H1 (cell line): Measurements from ENCODE around the gene KCNJ16. TPM values are rescaled to one million over a fixed set of nuclear protein-coding genes. Genes with fewer than 3 reads are reported as not detected.

Experiments
- CTCF ChIA-PET: fragments of 300-600 bp; sonication (Branson Sonifier 250); formaldehyde crosslinking; loops from one replicate; lab custom pipeline; 2021; ENCODE audit not compliant: partially characterized antibody; lab: Charles Lee
- POLR2A ChIA-PET: fragments of 300-600 bp; sonication (Branson Sonifier 250); formaldehyde crosslinking; loops from one replicate; lab custom pipeline; 2021; ENCODE audit warnings: inconsistent platforms; ENCODE audit not compliant: partially characterized antibody; lab: Charles Lee
- DNase-seq, 2 experiments: peaks; one replicate each; pipeline versions ENCODE4 v3.0.0 to v3.0.0-alpha.2; 2010 to 2022; ENCODE audit warnings: low spot score in 2 of 2, low read depth in 1 of 2, mixed read lengths in 1 of 2
- FAIRE-seq: peaks from 2 replicates; lab custom pipeline; 2011; peaks lifted over from hg19 to GRCh38; lab: Jason Lieb, UNC
- H2AFZ ChIP-seq: 2 replicates; pipeline ENCODE4 v1.8.1; 2012; ENCODE audit warnings: low read length, inconsistent platforms
- H2AK5ac ChIP-seq: 2 replicates; pipeline ENCODE4 v1.6.1; 2013; ENCODE audit warnings: low read depth, low read length
- H2BK120ac ChIP-seq: replicated peaks from 2 replicates; pipeline ENCODE3; 2013; ENCODE audit warnings: low read depth, low read length, inconsistent platforms
- H2BK12ac ChIP-seq: 2 replicates; pipeline ENCODE4 v1.6.1; 2013; ENCODE audit warnings: low read depth, low read length
- H2BK15ac ChIP-seq: 2 replicates; pipeline ENCODE4 v1.6.1; 2013; ENCODE audit warnings: low read length
- H2BK20ac ChIP-seq: 2 replicates; pipeline ENCODE4 v1.6.1; 2013; ENCODE audit warnings: low read length
- H2BK5ac ChIP-seq: 2 replicates; pipeline ENCODE4 v1.6.1; 2013; ENCODE audit warnings: low read depth, low read length
- H3K14ac ChIP-seq: 2 replicates; pipeline ENCODE4 v1.6.1; 2013; ENCODE audit warnings: inconsistent platforms; ENCODE audit not compliant: insufficient read length
- H3K18ac ChIP-seq: 2 replicates; pipeline ENCODE4 v1.6.1; 2013; ENCODE audit warnings: low read length; ENCODE audit errors: extremely low read depth
- H3K23ac ChIP-seq: 2 replicates; pipeline ENCODE4 v1.6.1; 2013; ENCODE audit warnings: inconsistent platforms; ENCODE audit not compliant: insufficient read length
- H3K23me2 ChIP-seq: 2 replicates; pipeline ENCODE4 v1.6.1; 2013; ENCODE audit warnings: low read depth, low read length
- H3K27ac ChIP-seq: 2 replicates; pipeline ENCODE4 v1.6.1; 2011; ENCODE audit warnings: low read depth, low read length, inconsistent platforms
- H3K27me3 ChIP-seq, 4 experiments: replicated peaks in 1 of 4; 1 replicate in 1 of 4; 2 replicates in 3 of 4; pipeline versions ENCODE4 v1.6.1 to v1.8.1; 2011 to 2013; ENCODE audit warnings: low read length in 3 of 4, mild to moderate bottlenecking in 3 of 4, inconsistent platforms in 2 of 4, mixed read lengths in 2 of 4, moderate library complexity in 1 of 4; ENCODE audit not compliant: control insufficient read depth in 3 of 4, insufficient read depth in 3 of 4; ENCODE audit errors: extremely low read depth in 1 of 4
- H3K36me3 ChIP-seq, 4 experiments: 2 replicates each; pipeline versions ENCODE4 v1.6.1 to v1.8.1; 2011 to 2013; ENCODE audit warnings: mild to moderate bottlenecking in 4 of 4, low read length in 3 of 4, moderate library complexity in 2 of 4, control low read depth in 1 of 4, inconsistent platforms in 1 of 4; ENCODE audit not compliant: insufficient read depth in 4 of 4, control insufficient read depth in 2 of 4
- H3K4ac ChIP-seq: replicated peaks from 2 replicates; pipeline ENCODE3; 2013; ENCODE audit warnings: low read length, low read depth, mixed read lengths, inconsistent platforms; ENCODE audit not compliant: insufficient read length
- H3K4me1 ChIP-seq, 4 experiments: replicated peaks in 1 of 4; 1 replicate in 1 of 4; 2 replicates in 3 of 4; pipeline versions ENCODE4 v1.6.1 to v1.8.1; 2011 to 2013; ENCODE audit warnings: low read length in 3 of 4, inconsistent platforms in 2 of 4, mixed read lengths in 1 of 4; ENCODE audit not compliant: insufficient read depth in 4 of 4, control insufficient read depth in 3 of 4
- H3K4me2 ChIP-seq, 2 experiments: 2 replicates each; pipeline versions ENCODE4 v1.6.1 to v1.8.1; 2011 to 2013; ENCODE audit warnings: low read depth in 2 of 2, low read length in 2 of 2, control low read depth in 1 of 2, inconsistent platforms in 1 of 2, mild to moderate bottlenecking in 1 of 2; ENCODE audit not compliant: insufficient read depth in 1 of 2
- H3K4me3 ChIP-seq, 4 experiments: fragments of 200-600, 300-600 bp in 1 of 4; sonication (generic), shearing (Covaris generic), sonication (Bioruptor Twin) in 1 of 4; 2 replicates each; pipeline versions ENCODE4 v1.5.1 to v1.8.1; 2011 to 2016; ENCODE audit warnings: low read length in 4 of 4, low read depth in 3 of 4, control low read depth in 2 of 4, inconsistent platforms in 2 of 4, mild to moderate bottlenecking in 2 of 4, mixed read lengths in 1 of 4, moderate library complexity in 1 of 4; ENCODE audit not compliant: insufficient read depth in 2 of 4; ENCODE audit errors: extremely low read depth in 1 of 4
- H3K56ac ChIP-seq: replicated peaks from 2 replicates; pipeline ENCODE3; 2013; ENCODE audit warnings: low read depth, mild to moderate bottlenecking, mixed read lengths, low read length, inconsistent platforms; ENCODE audit not compliant: insufficient read length
- H3K79me1 ChIP-seq: 2 replicates; pipeline ENCODE4 v1.6.1; 2013; ENCODE audit warnings: low read depth, low read length, control low read depth
- H3K79me2 ChIP-seq, 2 experiments: 2 replicates each; pipeline versions ENCODE4 v1.6.1 to v1.8.1; 2012 to 2013; ENCODE audit warnings: low read length in 2 of 2, mild to moderate bottlenecking in 2 of 2, inconsistent platforms in 1 of 2; ENCODE audit not compliant: insufficient read depth in 2 of 2, control insufficient read depth in 1 of 2
- H3K9ac ChIP-seq, 4 experiments: replicated peaks in 1 of 4; 1 replicate in 1 of 4; 2 replicates in 3 of 4; pipeline versions ENCODE4 v1.6.1 to v1.8.1; 2011 to 2013; ENCODE audit warnings: low read depth in 3 of 4, low read length in 3 of 4, control low read depth in 2 of 4, mild to moderate bottlenecking in 2 of 4, moderate library complexity in 2 of 4, inconsistent platforms in 1 of 4; ENCODE audit errors: extremely low read depth in 1 of 4
- H3K9me3 ChIP-seq, 2 experiments: 2 replicates each; pipeline versions ENCODE4 v1.6.1 to v1.8.1; 2012 to 2013; ENCODE audit warnings: mild to moderate bottlenecking in 2 of 2, moderate library complexity in 2 of 2, control low read depth in 1 of 2, inconsistent platforms in 1 of 2, low read depth in 1 of 2, low read length in 1 of 2, mixed read lengths in 1 of 2; ENCODE audit not compliant: insufficient read depth in 2 of 2
- H4K20me1 ChIP-seq, 2 experiments: replicated peaks in 1 of 2; 2 replicates each; pipeline versions ENCODE3 to v1.8.1; 2011 to 2013; ENCODE audit warnings: inconsistent platforms in 2 of 2, low read length in 2 of 2, mild to moderate bottlenecking in 1 of 2; ENCODE audit not compliant: insufficient read depth in 2 of 2, control insufficient read depth in 1 of 2
- H4K5ac ChIP-seq: 2 replicates; pipeline ENCODE4 v1.6.1; 2013; ENCODE audit warnings: low read length, low read depth, mixed read lengths, inconsistent platforms; ENCODE audit not compliant: insufficient read length
- H4K8ac ChIP-seq: 2 replicates; pipeline ENCODE4 v1.8.0; 2013; ENCODE audit warnings: mild to moderate bottlenecking, moderate library complexity, low read length, inconsistent platforms; ENCODE audit not compliant: insufficient read depth; ENCODE audit errors: extremely low read depth
- H4K91ac ChIP-seq: replicated peaks from 2 replicates; pipeline ENCODE3; 2013; ENCODE audit warnings: low read length, mixed read lengths, inconsistent platforms; ENCODE audit not compliant: insufficient read length
- GABPA ChIP-seq: IDR thresholded peaks from 2 replicates; pipeline ENCODE4 v1.6.1; 2011; ENCODE audit warnings: mild to moderate bottlenecking, low read length, moderate library complexity, borderline replicate concordance; ENCODE audit not compliant: insufficient read depth
- WGBS, 2 experiments: shearing (Covaris generic) in 1 of 2; methylation state at CpG; one replicate each; pipeline versions ENCODE4 v1.1.6 to v1.1.7; 2013 to 2015; ENCODE audit warnings: low lambda C conversion rate in 2 of 2, mixed read lengths in 2 of 2, inconsistent platforms in 1 of 2, low coverage in 1 of 2, missing lambda C conversion rate in 1 of 2; ENCODE audit not compliant: insufficient replicate concordance in 2 of 2, insufficient coverage in 1 of 2, insufficient read length in 1 of 2; ENCODE audit errors: extremely low coverage in 1 of 2, missing lambda C conversion rate in 1 of 2; 5-methylcytosine and 5-hydroxymethylcytosine counted together
- polyA plus RNA-seq, 7 experiments: library from polyadenylated mRNA; depleted of rRNA in 3 of 7; stranded (reverse) in 5 of 7; unstranded in 2 of 7; fragments of >200 nt in 5 of 7; fragments of 200-250 nt in 2 of 7; gene quantifications; 1 replicate in 5 of 7; 2 replicates in 1 of 7; 4 replicates in 1 of 7; pipeline versions ENCODE4 v1.2.1 to v1.2.3, GENCODE V29; 2011 to 2013; ENCODE audit warnings: missing spikeins in 2 of 7, mixed read lengths in 2 of 7
- total RNA-seq: library from RNA; stranded (reverse); fragmentation: NEBNext Ultra II Directional; extraction: Animal tissue kit (Norgen Biotek cat#: 25700); gene quantifications from 2 replicates; pipeline ENCODE4 v1.2.1, GENCODE V29; 2021

KCNJ16 gene
- total and polyA plus RNA-seq, 2 of the 8 experiments (the other 6 are each of a cell fraction or from before 2014, with no cell fraction given), result not detected

DNA sequence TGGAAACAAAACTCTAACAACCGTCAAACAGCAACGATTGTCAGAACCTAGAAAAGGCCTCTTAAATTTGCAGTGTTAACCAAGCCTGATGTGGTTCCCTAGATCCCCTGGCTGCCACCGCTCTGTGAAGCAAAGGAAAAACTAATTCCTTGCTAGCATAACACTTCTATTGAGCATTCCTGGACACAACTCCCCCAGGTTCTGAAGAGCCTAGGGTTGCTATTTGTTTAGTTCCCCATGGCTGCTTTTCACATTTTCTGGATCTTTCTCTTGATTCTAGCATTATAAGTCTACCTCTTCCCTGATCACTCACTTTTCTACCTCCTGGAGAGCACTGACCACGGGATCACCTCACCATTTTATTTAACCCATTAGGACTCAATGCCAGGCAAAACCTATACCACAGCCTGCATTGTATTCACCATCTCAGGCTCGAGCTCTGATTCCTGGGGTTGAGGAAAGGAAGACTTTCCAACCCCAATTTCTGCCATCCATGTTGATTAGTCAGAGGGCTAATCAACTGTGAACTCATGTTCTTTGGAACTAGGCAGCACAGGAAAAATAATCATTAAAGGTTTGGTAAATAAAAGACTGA is 692 bp upstream of the KCNJ16 start:
- Histone ChIP-seq H3K27ac (no peak overlapping the region), H3K18ac (no peak overlapping the region)
- TF ChIP-seq GABPA, result no peak
- TF ChIP-seq, all 59 proteins: peak for 0
- H3K23me2 ChIP-seq, result no peaks in the 10 kb centered on the region
- H3K4ac ChIP-seq, result no peak overlapping the region
- no peak overlapping the region for H4K8ac ChIP-seq
- H3K79me1 ChIP-seq, result no peaks in the 10 kb centered on the region
- no peak overlapping the region for H2BK5ac ChIP-seq
- no peak overlapping the region for H4K91ac ChIP-seq
- no peak overlapping the region for H3K23ac ChIP-seq
- no peak overlapping the region for H4K5ac ChIP-seq
- no peak overlapping the region for H3K4me3 ChIP-seq
- no peak overlapping the region for H2AFZ ChIP-seq
- H3K9me3 ChIP-seq, result no peaks in the 10 kb centered on the region
- H3K9ac ChIP-seq, result no peak overlapping the region
- H2BK120ac ChIP-seq, result no peak overlapping the region
- H2BK12ac ChIP-seq, result no peak overlapping the region
- H2BK15ac ChIP-seq, result no peak overlapping the region
- H2AK5ac ChIP-seq, result no peak overlapping the region
- H3K14ac ChIP-seq, result no peak overlapping the region
- ChIA-PET CTCF (no interaction called here), POLR2A (no interaction called here)
- DNase-seq (no peak), FAIRE-seq (no peak)
- H2BK20ac ChIP-seq, result no peak overlapping the region
- H3K79me2 ChIP-seq, result no peaks in the 10 kb centered on the region
- H4K20me1 ChIP-seq, result no peaks in the 10 kb centered on the region
- no peaks in the 10 kb centered on the region for H3K4me1 ChIP-seq
- H3K56ac ChIP-seq, result no peak overlapping the region
- 71% methylated on average over 5 of the region's 5 CpGs; no CpG with 5 or more reads in 1 of the 2 experiments for WGBS, 2 experiments
- no peaks in the 10 kb centered on the region for H3K36me3 ChIP-seq
- H3K27me3 ChIP-seq, result no peaks in the 10 kb centered on the region
- no peak overlapping the region for H3K4me2 ChIP-seq
